Measurements from ENCODE around the gene TMEM106C. TPM values are rescaled to one million over a fixed set of nuclear protein-coding genes. Genes with fewer than 3 reads are reported as not detected.

The TMEM106C gene
- total RNA-seq, 1 experiment from 2014 or later, result 99.4 TPM

DNA sequence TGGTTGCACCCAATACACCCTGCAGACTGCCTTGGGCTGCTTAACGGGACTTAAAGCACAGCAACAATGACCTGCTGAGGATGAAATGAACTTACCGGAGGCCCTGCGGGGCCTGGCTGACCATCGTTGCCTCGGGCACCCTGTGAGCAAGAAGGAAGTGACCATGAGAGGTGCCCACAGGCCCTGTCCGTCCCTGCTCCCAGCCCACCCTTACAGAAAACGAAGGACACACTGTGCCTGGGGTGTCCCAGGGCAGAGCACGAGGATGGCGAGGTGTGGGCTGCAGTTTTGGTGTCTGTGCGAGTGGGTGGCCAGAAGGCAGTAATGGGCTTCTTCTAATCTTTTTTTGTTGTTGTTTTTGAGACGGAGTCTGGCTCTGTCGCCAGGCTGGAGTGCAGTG is 26.3 kb downstream of the TMEM106C start:
- no peaks in the 10 kb centered on the region for H3K9me2 ChIP-seq (ENCODE audit: insufficient read depth)
- DNase-seq, result no peak
- no peaks in the 10 kb centered on the region for H3K9me3 ChIP-seq (ENCODE audit: insufficient read depth, low read depth)
- peaks cover 77% of the 10 kb centered on the region for H3K27me3 ChIP-seq (ENCODE audit: insufficient read depth, low read depth)
- H3F3A ChIP-seq (ENCODE audit: insufficient read depth, low read depth), result no peaks in the 10 kb centered on the region
- no TSS peak for BruUV-seq (replicated peaks)
- no peaks in the 10 kb centered on the region for H3K79me2 ChIP-seq (ENCODE audit: low read depth)
- intact Hi-C loops (cut with micrococcal nuclease; ENCODE audit: unreplicated experiment), result no loop called here
- H3K27ac ChIP-seq, result no peak overlapping the region
- no peak overlapping the region for H2AFZ ChIP-seq
- CTCF ChIA-PET, result no interaction called here
- H4K20me1 ChIP-seq (ENCODE audit: insufficient read depth), result no peaks in the 10 kb centered on the region
- no peaks in the 10 kb centered on the region for H3K36me3 ChIP-seq (ENCODE audit: low read depth)
- TF ChIP-seq EZH2 (IDR thresholded peaks at IDR 0.05; ENCODE audit: low read depth), result no peak
- TF ChIP-seq, protein P1, sequence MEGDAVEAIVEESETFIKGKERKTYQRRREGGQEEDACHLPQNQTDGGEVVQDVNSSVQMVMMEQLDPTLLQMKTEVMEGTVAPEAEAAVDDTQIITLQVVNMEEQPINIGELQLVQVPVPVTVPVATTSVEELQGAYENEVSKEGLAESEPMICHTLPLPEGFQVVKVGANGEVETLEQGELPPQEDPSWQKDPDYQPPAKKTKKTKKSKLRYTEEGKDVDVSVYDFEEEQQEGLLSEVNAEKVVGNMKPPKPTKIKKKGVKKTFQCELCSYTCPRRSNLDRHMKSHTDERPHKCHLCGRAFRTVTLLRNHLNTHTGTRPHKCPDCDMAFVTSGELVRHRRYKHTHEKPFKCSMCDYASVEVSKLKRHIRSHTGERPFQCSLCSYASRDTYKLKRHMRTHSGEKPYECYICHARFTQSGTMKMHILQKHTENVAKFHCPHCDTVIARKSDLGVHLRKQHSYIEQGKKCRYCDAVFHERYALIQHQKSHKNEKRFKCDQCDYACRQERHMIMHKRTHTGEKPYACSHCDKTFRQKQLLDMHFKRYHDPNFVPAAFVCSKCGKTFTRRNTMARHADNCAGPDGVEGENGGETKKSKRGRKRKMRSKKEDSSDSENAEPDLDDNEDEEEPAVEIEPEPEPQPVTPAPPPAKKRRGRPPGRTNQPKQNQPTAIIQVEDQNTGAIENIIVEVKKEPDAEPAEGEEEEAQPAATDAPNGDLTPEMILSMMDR (conservative IDR thresholded peaks at IDR 0.05), result no peak
- no peaks in the 10 kb centered on the region for H3K4me1 ChIP-seq (replicated peaks; ENCODE audit: insufficient read depth)
- POLR2A ChIA-PET (ENCODE audit: unreplicated experiment), result no interaction called here
- H3K4me3 ChIP-seq, result no peak overlapping the region
- no peak overlapping the region for H3K4me2 ChIP-seq

DNA sequence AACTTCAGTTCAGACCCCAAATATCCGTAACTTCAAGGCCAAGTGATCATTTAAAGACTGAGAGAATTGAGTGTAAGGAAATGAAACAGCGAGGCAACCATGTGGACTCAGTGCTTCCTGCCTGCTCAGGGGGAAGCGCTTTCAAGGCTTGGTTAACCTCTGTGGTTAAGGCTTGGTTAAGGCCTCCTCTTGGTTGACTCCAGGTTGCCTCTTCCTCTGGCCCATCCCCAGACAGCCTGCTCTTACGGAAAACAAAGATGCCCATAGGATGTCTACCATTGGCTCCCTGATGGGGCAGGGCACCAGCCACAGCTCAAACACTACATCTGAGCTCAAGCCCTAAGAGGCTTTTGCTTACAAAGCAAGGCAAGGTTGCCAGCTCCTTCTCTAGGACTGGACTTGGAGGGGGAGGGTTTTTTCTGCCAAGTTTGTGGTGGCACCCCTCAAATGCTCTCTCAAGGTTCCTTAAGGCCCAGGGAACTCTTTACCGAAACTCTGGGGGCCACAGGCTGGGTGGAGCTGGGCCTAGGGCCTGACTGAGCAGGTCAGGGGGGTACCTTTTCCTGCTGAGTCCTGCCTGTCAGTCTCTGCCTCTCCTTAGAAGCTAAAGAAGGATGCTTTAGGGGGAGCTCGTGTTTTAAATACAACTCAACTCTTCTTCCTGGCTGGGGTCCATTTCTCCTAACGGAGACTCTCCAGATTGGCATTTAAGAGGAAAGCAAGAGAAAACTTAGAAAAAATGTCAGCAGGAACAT is 27.1 kb downstream of the TMEM106C start:
- H3K27me3 ChIP-seq (ENCODE audit: insufficient read depth, low read depth), result peaks cover 78% of the 10 kb centered on the region
- no TSS peak for BruUV-seq (replicated peaks)
- no peak for TF ChIP-seq EZH2 (IDR thresholded peaks at IDR 0.05; ENCODE audit: low read depth)
- TF ChIP-seq, protein P1 (conservative IDR thresholded peaks at IDR 0.05), result no peak

DNA sequence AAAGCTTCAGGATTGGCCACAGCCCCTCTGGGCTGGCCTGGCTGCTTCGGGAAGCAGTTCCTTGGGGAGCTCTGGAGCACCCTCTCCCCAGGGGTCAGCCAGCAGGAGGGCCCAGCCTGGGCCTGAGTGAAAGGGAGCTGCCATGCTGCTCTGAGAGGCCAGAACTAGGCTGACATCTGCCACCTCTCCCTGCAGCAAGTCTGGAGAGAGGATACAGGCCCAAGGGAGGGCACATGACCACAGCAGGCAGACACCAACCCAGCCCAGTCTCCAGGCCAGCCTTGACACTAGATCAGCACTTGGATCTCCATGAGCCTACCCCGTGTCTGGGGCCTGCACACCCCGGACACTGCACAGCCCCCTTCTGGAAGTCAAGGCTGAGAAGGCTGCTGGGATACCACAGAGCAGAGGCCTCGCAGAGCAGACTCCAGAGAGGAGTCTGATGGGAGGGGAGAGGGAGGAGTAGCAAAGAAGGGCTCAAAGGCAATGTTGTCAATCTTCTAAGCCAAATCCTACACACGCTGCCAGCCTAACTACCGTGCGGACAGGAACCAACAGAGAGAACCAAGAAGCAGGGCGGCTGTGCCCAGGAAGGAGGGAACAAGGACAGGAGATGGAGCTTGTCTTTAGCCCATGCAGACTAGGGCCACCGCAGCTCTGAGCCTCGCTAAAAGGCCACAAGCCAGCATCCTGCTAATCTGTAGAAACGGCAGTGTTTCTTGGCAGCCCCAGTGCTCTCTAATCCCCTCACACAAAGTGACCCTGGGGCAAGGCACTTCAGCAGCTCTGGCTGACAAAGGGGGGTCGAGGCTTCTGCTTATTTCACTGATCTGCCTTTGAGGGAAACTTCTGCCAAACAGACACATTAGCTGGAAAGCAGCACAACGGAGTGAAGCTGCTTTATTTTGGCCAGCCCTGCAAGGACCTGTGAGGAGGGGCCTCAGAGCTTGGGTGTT is 28.0 kb downstream of the TMEM106C start:
- Histone ChIP-seq H3K36me3 (ENCODE audit: low read depth) (no peaks in the 10 kb centered on the region), H2AFZ (no peak overlapping the region), H3K9me3 (ENCODE audit: insufficient read depth, low read depth) (no peaks in the 10 kb centered on the region), H3K27me3 (ENCODE audit: insufficient read depth, low read depth) (peaks cover 74% of the 10 kb centered on the region), H3K4me3 (no peak overlapping the region), H3K9me2 (ENCODE audit: insufficient read depth) (no peaks in the 10 kb centered on the region), H3K79me2 (ENCODE audit: low read depth) (no peaks in the 10 kb centered on the region), H3K27ac (no peak overlapping the region), H3K4me2 (no peak overlapping the region), H4K20me1 (ENCODE audit: insufficient read depth) (no peaks in the 10 kb centered on the region), H3F3A (ENCODE audit: insufficient read depth, low read depth) (no peaks in the 10 kb centered on the region), H3K4me1 (replicated peaks; ENCODE audit: insufficient read depth) (peaks cover under 1% of the 10 kb centered on the region; the same call in 1 of the 2 replicates)
- no peak for DNase-seq
- BruUV-seq (replicated peaks), result no TSS peak
- CTCF ChIA-PET, result interaction anchor here (1.4 kb wide), 1 partner anchor 71 kb away, joined by 4 read pairs; no protein-coding TSS in a partner anchor
- intact Hi-C loops (cut with micrococcal nuclease; ENCODE audit: unreplicated experiment), result no loop called here
- TF ChIP-seq EZH2 (IDR thresholded peaks at IDR 0.05; ENCODE audit: low read depth), result no peak
- TF ChIP-seq, protein P1 (conservative IDR thresholded peaks at IDR 0.05), result no peak
- POLR2A ChIA-PET (ENCODE audit: unreplicated experiment), result no interaction called here

More for the DNA sequence above, 27.1 kb downstream of the TMEM106C start:
- intact Hi-C loops (cut with micrococcal nuclease; ENCODE audit: unreplicated experiment), result no loop called here
- Histone ChIP-seq H3K27ac (no peak overlapping the region), H3K4me3 (no peak overlapping the region), H3K9me2 (ENCODE audit: insufficient read depth) (no peaks in the 10 kb centered on the region), H3K4me1 (replicated peaks; ENCODE audit: insufficient read depth) (no peaks in the 10 kb centered on the region), H3K79me2 (ENCODE audit: low read depth) (no peaks in the 10 kb centered on the region), H2AFZ (no peak overlapping the region), H3F3A (ENCODE audit: insufficient read depth, low read depth) (no peaks in the 10 kb centered on the region), H3K36me3 (ENCODE audit: low read depth) (no peaks in the 10 kb centered on the region), H3K9me3 (ENCODE audit: insufficient read depth, low read depth) (no peaks in the 10 kb centered on the region), H4K20me1 (ENCODE audit: insufficient read depth) (no peaks in the 10 kb centered on the region), H3K4me2 (no peak overlapping the region)
- ChIA-PET POLR2A (ENCODE audit: unreplicated experiment) (no interaction called here), CTCF (interaction anchor here (1.4 kb wide), 1 partner anchor 72 kb away, joined by 4 read pairs; no protein-coding TSS in a partner anchor)
- no peak for DNase-seq
